ENCODE data around the gene TMPRSS5.

- no peak for TF ChIP-seq ATM (IDR thresholded peaks at IDR 0.05; ENCODE audit: borderline replicate concordance)
- TF ChIP-seq HMG20B (CRISPR knock-in tag; conservative IDR thresholded peaks at IDR 0.05) = no peak
- no peak for TF ChIP-seq PBX3 (CRISPR knock-in tag; IDR thresholded peaks at IDR 0.05; ENCODE audit: borderline replicate concordance)
These were observed 24.8 kb downstream of the TMPRSS5 start for GRCh38 chr11:113681282-113681681.
